HG02938 (cell line): ENCODE results near the gene NXN.
A peak's percentile ranks its signal among the peaks of the same experiment; 100 is the strongest.
"Not testable (repeated sequence)": the region's sequence is repeated elsewhere in the genome, so short reads cannot be mapped to it uniquely, and the experiment has no call there.

Experiments
- ATAC-seq: cut with Tn5 transposase; IDR thresholded peaks from one replicate; pipeline ENCODE4 v1.9.1; 2021; ENCODE audit warnings: mild to moderate bottlenecking, moderate library complexity; ENCODE audit not compliant: unreplicated experiment

NXN gene

GRCh38 chr17:981292-981658 is 1.7 kb upstream of the NXN start:
- ATAC-seq, result no peak

- ATAC-seq, result no peak
These were observed 1.1 kb upstream of the NXN start for GRCh38 chr17:980406-981291.

- ATAC-seq, result peak; percentile 38
These were observed 401 bp downstream of the NXN start for GRCh38 chr17:979212-979538.

GRCh38 chr17:978103-979093 is 1.2 kb downstream of the NXN start:
- no peak for ATAC-seq

GRCh38 chr17:977166-977565 is 2.4 kb downstream of the NXN start:
- no peak for ATAC-seq

- no peak for ATAC-seq
These were observed 3.3 kb downstream of the NXN start for GRCh38 chr17:976312-976711.

GRCh38 chr17:975371-975915 is 4.1 kb downstream of the NXN start:
- no peak for ATAC-seq

- ATAC-seq, result not testable (repeated sequence)
These were observed 4.8 kb downstream of the NXN start for GRCh38 chr17:974778-975177.

- no peak for ATAC-seq
These were observed 6.5 kb downstream of the NXN start for GRCh38 chr17:973053-973452.

- ATAC-seq, result not testable (repeated sequence)
These were observed 7.7 kb downstream of the NXN start for GRCh38 chr17:971861-972260.

- ATAC-seq, result no peak
These were observed 9.2 kb downstream of the NXN start for GRCh38 chr17:970364-970763.

- ATAC-seq, result no peak
These were observed 9.7 kb downstream of the NXN start for GRCh38 chr17:969811-970355.

GRCh38 chr17:968812-969730 is 10.5 kb downstream of the NXN start:
- ATAC-seq, result no peak

GRCh38 chr17:967122-967521 is 12.5 kb downstream of the NXN start:
- ATAC-seq, result no peak

- no peak for ATAC-seq
These were observed 14.1 kb downstream of the NXN start for GRCh38 chr17:965311-965989.

GRCh38 chr17:964876-965275 is 14.7 kb downstream of the NXN start:
- no peak for ATAC-seq

- ATAC-seq, result no peak
These were observed 16.9 kb downstream of the NXN start for GRCh38 chr17:962670-963069.

- ATAC-seq, result no peak
These were observed 17.4 kb downstream of the NXN start for GRCh38 chr17:962166-962565.

GRCh38 chr17:958712-959451 is 20.7 kb downstream of the NXN start:
- no peak for ATAC-seq
